H9 (cell line): ENCODE results near the gene MMEL1. TPM values are rescaled to one million over a fixed set of nuclear protein-coding genes. Genes with fewer than 3 reads are reported as not detected.
A peak's percentile ranks its signal among the peaks of the same experiment; 100 is the strongest.

Experiments
- DNase-seq: peaks from one replicate; pipeline ENCODE4 v3.0.0-alpha.2; 2017
- H2AFZ ChIP-seq: one replicate; pipeline ENCODE4 v1.6.1; 2013; ENCODE audit warnings: mild to moderate bottlenecking, low read length, control low read depth, moderate library complexity
- H2AK5ac ChIP-seq: 2 replicates; pipeline ENCODE4 v1.6.1; 2013; ENCODE audit warnings: low read length, control low read depth, mixed read lengths; ENCODE audit not compliant: insufficient read length
- H2BK120ac ChIP-seq: one replicate; pipeline ENCODE4 v1.6.1; 2013; ENCODE audit warnings: low read depth, mild to moderate bottlenecking, low read length, control low read depth, inconsistent platforms; ENCODE audit not compliant: poor library complexity, severe bottlenecking
- H2BK12ac ChIP-seq: 2 replicates; pipeline ENCODE4 v1.6.1; 2013; ENCODE audit warnings: low read length, control low read depth, mixed read lengths, low read depth; ENCODE audit not compliant: insufficient read length
- H2BK15ac ChIP-seq: 2 replicates; pipeline ENCODE4 v1.6.1; 2013; ENCODE audit warnings: low read depth, low read length, control low read depth
- H2BK20ac ChIP-seq: one replicate; pipeline ENCODE4 v1.6.1; 2013; ENCODE audit warnings: low read depth, mild to moderate bottlenecking, low read length, control low read depth, inconsistent platforms; ENCODE audit not compliant: poor library complexity, severe bottlenecking
- H2BK5ac ChIP-seq: 2 replicates; pipeline ENCODE4 v1.6.1; 2013; ENCODE audit warnings: low read length, control low read depth, mixed read lengths; ENCODE audit not compliant: insufficient read length
- H3K14ac ChIP-seq: 2 replicates; pipeline ENCODE4 v1.6.1; 2013; ENCODE audit warnings: low read length, control low read depth; ENCODE audit not compliant: insufficient read depth
- H3K18ac ChIP-seq: 2 replicates; pipeline ENCODE4 v1.6.1; 2013; ENCODE audit warnings: low read depth, mild to moderate bottlenecking, mixed read lengths, low read length, control low read depth; ENCODE audit not compliant: insufficient read length
- H3K23ac ChIP-seq: 2 replicates; pipeline ENCODE4 v1.6.1; 2013; ENCODE audit warnings: low read length, control low read depth, mixed read lengths, low read depth; ENCODE audit not compliant: insufficient read length
- H3K23me2 ChIP-seq: 2 replicates; pipeline ENCODE4 v1.6.1; 2013; ENCODE audit warnings: low read depth, mild to moderate bottlenecking, mixed read lengths, low read length, control low read depth; ENCODE audit not compliant: insufficient read length, poor library complexity, severe bottlenecking
- H3K27ac ChIP-seq: 2 replicates; pipeline ENCODE4 v1.5.1; 2013; ENCODE audit warnings: low read length, control low read depth, mixed read lengths, low read depth; ENCODE audit not compliant: insufficient read length
- H3K27me3 ChIP-seq: 2 replicates; pipeline ENCODE4 v1.6.1; 2013; ENCODE audit warnings: low read length, control low read depth, inconsistent platforms; ENCODE audit not compliant: insufficient read depth
- H3K4ac ChIP-seq: 2 replicates; pipeline ENCODE4 v1.6.1; 2013; ENCODE audit warnings: low read depth, mild to moderate bottlenecking, control low read depth, inconsistent platforms, low read length, moderate library complexity
- H3K4me1 ChIP-seq: 2 replicates; pipeline ENCODE4 v1.6.1; 2013; ENCODE audit warnings: low read length, control low read depth, inconsistent platforms; ENCODE audit not compliant: insufficient read depth
- H3K4me2 ChIP-seq: 2 replicates; pipeline ENCODE4 v1.6.1; 2013; ENCODE audit warnings: low read length, control low read depth, mixed read lengths; ENCODE audit not compliant: insufficient read length, insufficient read depth
- H3K56ac ChIP-seq: 2 replicates; pipeline ENCODE4 v1.6.1; 2013; ENCODE audit warnings: low read depth, mild to moderate bottlenecking, mixed read lengths, low read length, control low read depth; ENCODE audit not compliant: insufficient read length
- H3K79me1 ChIP-seq: 2 replicates; pipeline ENCODE4 v1.6.1; 2013; ENCODE audit warnings: low read depth, mild to moderate bottlenecking, moderate library complexity, low read length, control low read depth, inconsistent platforms; ENCODE audit not compliant: insufficient read depth, poor library complexity, severe bottlenecking
- H3K79me2 ChIP-seq: 2 replicates; pipeline ENCODE4 v1.6.1; 2013; ENCODE audit warnings: low read length, control low read depth, inconsistent platforms; ENCODE audit not compliant: insufficient read depth
- H3K9ac ChIP-seq: 2 replicates; pipeline ENCODE4 v1.6.1; 2013; ENCODE audit warnings: low read length, control low read depth, mixed read lengths; ENCODE audit not compliant: insufficient read length; ENCODE audit errors: extremely low read depth
- H3K9me3 ChIP-seq: one replicate; pipeline ENCODE4 v1.6.1; 2013; ENCODE audit warnings: low read depth, low read length, inconsistent platforms; ENCODE audit not compliant: control insufficient read depth
- H3T11ph ChIP-seq: one replicate; pipeline ENCODE4 v1.6.1; 2013; ENCODE audit warnings: mild to moderate bottlenecking, low read length, control low read depth, inconsistent platforms
- H4K20me1 ChIP-seq: one replicate; pipeline ENCODE4 v1.6.1; 2013; ENCODE audit not compliant: control insufficient read depth, insufficient read length, insufficient read depth
- H4K5ac ChIP-seq: 2 replicates; pipeline ENCODE4 v1.6.1; 2013; ENCODE audit warnings: low read depth, mild to moderate bottlenecking, mixed read lengths, low read length, control low read depth; ENCODE audit not compliant: insufficient read length
- H4K8ac ChIP-seq: replicated peaks from 2 replicates; pipeline ENCODE4 v1.6.1; 2013; ENCODE audit warnings: low read length, control low read depth, mixed read lengths, low read depth; ENCODE audit not compliant: insufficient read length
- H4K91ac ChIP-seq: 2 replicates; pipeline ENCODE4 v1.6.1; 2013; ENCODE audit warnings: low read depth, mild to moderate bottlenecking, moderate library complexity, mixed read lengths, low read length, control low read depth; ENCODE audit not compliant: insufficient read length
- H3K27ac Mint-ChIP-seq, 3 experiments: 2 replicates in 2 of 3; 3 replicates in 1 of 3; pipeline ENCODE4 v1.8.0; 2020 to 2021; ENCODE audit warnings: mixed read lengths in 3 of 3, mild to moderate bottlenecking in 1 of 3, moderate library complexity in 1 of 3
- H3K27me3 Mint-ChIP-seq: 2 replicates; pipeline ENCODE4 v1.8.0; 2021; ENCODE audit warnings: low read depth, mild to moderate bottlenecking, moderate library complexity, mixed read lengths
- H3K36me3 Mint-ChIP-seq, 3 experiments: 2 replicates in 2 of 3; 3 replicates in 1 of 3; pipeline ENCODE4 v1.8.0; 2020 to 2021; ENCODE audit warnings: low read depth in 3 of 3, mixed read lengths in 3 of 3; ENCODE audit not compliant: insufficient read depth in 1 of 3
- H3K4me1 Mint-ChIP-seq, 2 experiments: 2 replicates each; pipeline ENCODE4 v1.8.0; 2020; ENCODE audit warnings: mixed read lengths in 2 of 2
- H3K4me3 Mint-ChIP-seq, 2 experiments: 2 replicates in 1 of 2; 3 replicates in 1 of 2; pipeline ENCODE4 v1.8.0; 2020 to 2021; ENCODE audit warnings: mild to moderate bottlenecking in 2 of 2, mixed read lengths in 2 of 2, moderate library complexity in 1 of 2
- H3K9me3 Mint-ChIP-seq, 2 experiments: 2 replicates in 1 of 2; 3 replicates in 1 of 2; pipeline ENCODE4 v1.8.0; 2020; ENCODE audit warnings: mild to moderate bottlenecking in 2 of 2, mixed read lengths in 2 of 2, moderate library complexity in 1 of 2
- WGBS: extraction: QIAGEN DNeasy Blood & Tissue Kit; methylation state at CpG from one replicate; pipeline ENCODE4 v1.1.7; 2013; ENCODE audit warnings: missing lambda C conversion rate, low lambda C conversion rate, mixed read lengths; ENCODE audit not compliant: insufficient read length; ENCODE audit errors: extremely low coverage; 5-methylcytosine and 5-hydroxymethylcytosine counted together
- total RNA-seq: library from RNA; stranded (reverse); gene quantifications from 2 replicates; pipeline ENCODE4 v1.2.1, GENCODE V29; 2021
- TF ChIP-seq, protein P1 (sequence below): fragments of 200-600 bp; sonication (generic); conservative IDR thresholded peaks from 3 replicates; pipeline ENCODE4 v1.8.0; 2021; ENCODE audit warnings: antibody characterized with exemption, mild to moderate bottlenecking

The MMEL1 gene
- total RNA-seq, 1 experiment from 2014 or later, result 0.42 TPM

- H3K4me1 ChIP-seq, result no peaks in the 10 kb centered on the region
- Mint-ChIP-seq H3K27me3 (peaks cover 11% of the 10 kb centered on the region), H3K4me3 (no peak overlapping the region), H3K9me3 (peaks cover 0 to 4% of the 10 kb centered on the region in 2 experiments; a peak in 1 of 5 replicates), H3K27ac (peak overlapping the region in 1 of 3 experiments; percentile 87; a peak in 1 of 7 replicates), H3K4me1 (no peaks in the 10 kb centered on the region), H3K36me3 (no peaks in the 10 kb centered on the region)
- no peak overlapping the region for H3K9ac ChIP-seq
- no peaks in the 10 kb centered on the region for H3K79me2 ChIP-seq
- no CpG with 5 or more reads among the region's 36 CpGs for WGBS
- no peak overlapping the region for H2BK15ac ChIP-seq
- no peak overlapping the region for H2AK5ac ChIP-seq
- H3K23ac ChIP-seq, result no peak overlapping the region
- peak; percentile 26 for DNase-seq
- H3T11ph ChIP-seq, result no peak overlapping the region
- H3K23me2 ChIP-seq, result no peaks in the 10 kb centered on the region
- no peak overlapping the region for H4K5ac ChIP-seq
- H3K18ac ChIP-seq, result no peak overlapping the region
- no peaks in the 10 kb centered on the region for H4K20me1 ChIP-seq
- H2BK5ac ChIP-seq, result no peak overlapping the region
- H3K27me3 ChIP-seq, result no peaks in the 10 kb centered on the region
- H3K9me3 ChIP-seq, result no peaks in the 10 kb centered on the region
- no peak overlapping the region for H3K4me2 ChIP-seq
- TF ChIP-seq, protein P1, sequence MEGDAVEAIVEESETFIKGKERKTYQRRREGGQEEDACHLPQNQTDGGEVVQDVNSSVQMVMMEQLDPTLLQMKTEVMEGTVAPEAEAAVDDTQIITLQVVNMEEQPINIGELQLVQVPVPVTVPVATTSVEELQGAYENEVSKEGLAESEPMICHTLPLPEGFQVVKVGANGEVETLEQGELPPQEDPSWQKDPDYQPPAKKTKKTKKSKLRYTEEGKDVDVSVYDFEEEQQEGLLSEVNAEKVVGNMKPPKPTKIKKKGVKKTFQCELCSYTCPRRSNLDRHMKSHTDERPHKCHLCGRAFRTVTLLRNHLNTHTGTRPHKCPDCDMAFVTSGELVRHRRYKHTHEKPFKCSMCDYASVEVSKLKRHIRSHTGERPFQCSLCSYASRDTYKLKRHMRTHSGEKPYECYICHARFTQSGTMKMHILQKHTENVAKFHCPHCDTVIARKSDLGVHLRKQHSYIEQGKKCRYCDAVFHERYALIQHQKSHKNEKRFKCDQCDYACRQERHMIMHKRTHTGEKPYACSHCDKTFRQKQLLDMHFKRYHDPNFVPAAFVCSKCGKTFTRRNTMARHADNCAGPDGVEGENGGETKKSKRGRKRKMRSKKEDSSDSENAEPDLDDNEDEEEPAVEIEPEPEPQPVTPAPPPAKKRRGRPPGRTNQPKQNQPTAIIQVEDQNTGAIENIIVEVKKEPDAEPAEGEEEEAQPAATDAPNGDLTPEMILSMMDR, result no peak
- H4K8ac ChIP-seq, result no peak overlapping the region
- no peak overlapping the region for H3K4ac ChIP-seq
- no peak overlapping the region; the same call in 1 of the 2 replicates for H3K14ac ChIP-seq
- H3K79me1 ChIP-seq, result no peaks in the 10 kb centered on the region
- no peak overlapping the region for H3K56ac ChIP-seq
- no peak overlapping the region for H2AFZ ChIP-seq
- H2BK20ac ChIP-seq, result no peak overlapping the region
- H4K91ac ChIP-seq, result no peak overlapping the region
- no peak overlapping the region for H3K27ac ChIP-seq
- H2BK120ac ChIP-seq, result no peak overlapping the region
- no peak overlapping the region for H2BK12ac ChIP-seq
Measured at GRCh38 chr1:2606881-2607621, 25.8 kb downstream of the MMEL1 start.
